Measurements from ENCODE around the gene LY6G6C. TPM values are rescaled to one million over a fixed set of nuclear protein-coding genes. Genes with fewer than 3 reads are reported as not detected.

LY6G6C gene
- total and polyA plus RNA-seq, 5 experiments from 2014 or later = not detected

- POLR2A ChIA-PET = no interaction called here
- Mint-ChIP-seq H3K4me1 (peaks cover 0 to 17% (median 2%) of the 10 kb centered on the region in 4 donors), H3K27me3 (peaks cover 0 to 6% (median 0%) of the 10 kb centered on the region in 5 donors), H3K36me3 (peaks cover 0 to 7% (median 0%) of the 10 kb centered on the region in 3 donors), H3K9me3 (no peaks in the 10 kb centered on the region), H3K4me3 (peak within 1 kb of the TSS in 2 of 10 donors; percentile 12 to 14), H3K27ac (peak within 1 kb of the TSS in 2 of 10 donors; percentile 29 to 88)
- DNase-seq (no peak), ATAC-seq (no peak)
Measured at GRCh38 chr6:31762356-31762755, 40.8 kb upstream of the LY6G6C start, which contains the start of gene SAPCD1. Gene SAPCD1, plus strand, starts transcription at chr6:31762656. Its CDS starts 399 bp downstream, at chr6:31763055.

- H3K36me3 Mint-ChIP-seq = peaks cover 0 to 7% (median 0%) of the 10 kb centered on the region in 3 donors
- POLR2A ChIA-PET = no interaction called here
- DNase-seq = no peak
- H3K4me3 Mint-ChIP-seq = peak overlapping the region in 1 of 10 donors; percentile 12
- H3K27ac Mint-ChIP-seq = no peak overlapping the region
- no peak for ATAC-seq
- H3K9me3 Mint-ChIP-seq = no peaks in the 10 kb centered on the region
- peaks cover 0 to 17% (median 2%) of the 10 kb centered on the region in 4 donors for H3K4me1 Mint-ChIP-seq
- H3K27me3 Mint-ChIP-seq = peaks cover 0 to 3% (median 0%) of the 10 kb centered on the region in 5 donors
Measured at GRCh38 chr6:31761343-31761742, 39.8 kb upstream of the LY6G6C start.

GRCh38 chr6:31760790-31761189 is 39.2 kb upstream of the LY6G6C start:
- Mint-ChIP-seq H3K27me3 (peaks cover 0 to 3% (median 0%) of the 10 kb centered on the region in 5 donors), H3K9me3 (no peaks in the 10 kb centered on the region), H3K36me3 (peaks cover 0 to 7% (median 0%) of the 10 kb centered on the region in 3 donors), H3K4me1 (peaks cover 0 to 17% (median 2%) of the 10 kb centered on the region in 4 donors), H3K27ac (no peak overlapping the region), H3K4me3 (no peak overlapping the region)
- DNase-seq (no peak), ATAC-seq (no peak)
- POLR2A ChIA-PET = no interaction called here

DNA sequence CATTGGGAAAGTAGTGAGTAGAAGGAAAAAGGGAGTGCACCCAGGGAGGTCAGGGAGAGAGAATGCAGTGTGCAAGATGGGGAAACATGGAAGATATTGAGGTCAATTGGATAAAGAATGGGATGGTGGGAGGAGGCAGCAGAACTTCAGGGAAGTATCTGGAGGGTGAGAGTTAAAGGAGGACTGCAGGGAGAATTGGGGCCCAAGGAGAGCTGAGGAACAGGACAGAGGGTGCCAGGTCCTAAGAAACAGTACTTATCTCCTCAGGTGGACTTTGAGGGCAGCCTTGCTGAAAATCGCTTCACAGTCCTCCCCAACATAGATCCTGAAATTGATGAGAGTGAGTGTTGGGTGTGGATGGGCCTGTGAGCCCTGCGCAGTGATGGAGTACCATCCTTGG is 36.7 kb upstream of the LY6G6C start:
- no peak overlapping the region for H3K4me3 Mint-ChIP-seq
- H3K27ac Mint-ChIP-seq = peak overlapping the region in 2 of 10 donors; percentile 11 to 47
- H3K36me3 Mint-ChIP-seq = peaks cover 0 to 7% (median 0%) of the 10 kb centered on the region in 3 donors
- no peak for DNase-seq
- peaks cover 0 to 12% (median 2%) of the 10 kb centered on the region in 4 donors for H3K4me1 Mint-ChIP-seq
- ATAC-seq = no peak
- POLR2A ChIA-PET = interaction anchor here (0.5 kb wide), 1 partner anchor 77 kb away, joined by 9 read pairs; no protein-coding TSS in a partner anchor
- peaks cover 0 to 3% (median 0%) of the 10 kb centered on the region in 5 donors for H3K27me3 Mint-ChIP-seq
- no peaks in the 10 kb centered on the region for H3K9me3 Mint-ChIP-seq

- Mint-ChIP-seq H3K27ac (no peak overlapping the region), H3K27me3 (no peaks in the 10 kb centered on the region), H3K9me3 (no peaks in the 10 kb centered on the region), H3K4me1 (no peaks in the 10 kb centered on the region), H3K4me3 (no peak overlapping the region), H3K36me3 (no peaks in the 10 kb centered on the region)
- POLR2A ChIA-PET = interaction anchor here (1.0 kb wide), 1 partner anchor 11 kb away, joined by 6 read pairs; no protein-coding TSS in a partner anchor
- DNase-seq = no peak
- no peak for ATAC-seq
Measured at GRCh38 chr6:31752739-31753319, 31.3 kb upstream of the LY6G6C start.

- POLR2A ChIA-PET = no interaction called here
Measured at GRCh38 chr6:31750411-31751022, 29.0 kb upstream of the LY6G6C start.

GRCh38 chr6:31749301-31750036 is 27.9 kb upstream of the LY6G6C start:
- no peak overlapping the region for H3K4me3 Mint-ChIP-seq
- H3K27ac Mint-ChIP-seq = no peak overlapping the region
- H3K36me3 Mint-ChIP-seq = no peaks in the 10 kb centered on the region
- POLR2A ChIA-PET = interaction anchor here (0.7 to 0.8 kb wide), 2 partner anchors 23 to 151 kb away, joined by 3 to 5 read pairs; no protein-coding TSS in a partner anchor
- H3K4me1 Mint-ChIP-seq = no peaks in the 10 kb centered on the region
- ATAC-seq (no peak), DNase-seq (no peak)
- H3K9me3 Mint-ChIP-seq = no peaks in the 10 kb centered on the region
- H3K27me3 Mint-ChIP-seq = no peaks in the 10 kb centered on the region

More at GRCh38 chr6:31750411-31751022, 29.0 kb upstream of the LY6G6C start:
- ATAC-seq = no peak
- no peak overlapping the region for H3K27ac Mint-ChIP-seq
- H3K4me3 Mint-ChIP-seq = no peak overlapping the region
- no peak for DNase-seq
- H3K27me3 Mint-ChIP-seq = no peaks in the 10 kb centered on the region
- H3K4me1 Mint-ChIP-seq = no peaks in the 10 kb centered on the region
- H3K36me3 Mint-ChIP-seq = no peaks in the 10 kb centered on the region
- H3K9me3 Mint-ChIP-seq = no peaks in the 10 kb centered on the region

GRCh38 chr6:31744422-31744821 is 22.9 kb upstream of the LY6G6C start:
- H3K4me3 Mint-ChIP-seq = no peak overlapping the region
- H3K36me3 Mint-ChIP-seq = peaks cover 0 to 2% (median 0%) of the 10 kb centered on the region in 3 donors
- H3K9me3 Mint-ChIP-seq = no peaks in the 10 kb centered on the region
- DNase-seq = no peak
- POLR2A ChIA-PET = no interaction called here
- no peak overlapping the region for H3K27ac Mint-ChIP-seq
- no peaks in the 10 kb centered on the region for H3K27me3 Mint-ChIP-seq
- H3K4me1 Mint-ChIP-seq = peaks cover 12 to 21% (median 14%) of the 10 kb centered on the region in 4 donors
- no peak for ATAC-seq

DNA sequence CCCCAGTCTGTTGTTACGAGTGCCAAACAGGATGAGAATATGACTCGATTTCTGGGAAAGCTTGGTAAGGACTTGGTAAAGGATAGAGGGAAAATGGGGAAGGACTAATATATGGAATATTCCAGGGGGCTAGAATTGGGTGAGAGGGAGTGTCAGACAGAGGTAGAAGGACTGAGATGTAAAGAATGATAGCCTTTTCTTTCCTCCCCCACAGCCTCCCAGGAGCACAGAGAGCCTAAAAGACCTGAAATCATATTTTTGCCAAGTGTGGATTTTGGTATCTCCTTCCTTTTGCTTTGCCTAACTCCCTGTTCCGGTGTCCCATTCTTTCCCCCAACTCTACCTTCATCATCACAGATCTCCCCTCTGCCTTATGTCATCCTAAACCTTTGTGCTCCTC is 21.3 kb upstream of the LY6G6C start:
- Mint-ChIP-seq H3K27ac (peak overlapping the region in 1 of 10 donors; percentile 32), H3K36me3 (peaks cover 0 to 2% (median 0%) of the 10 kb centered on the region in 3 donors), H3K9me3 (no peaks in the 10 kb centered on the region), H3K4me3 (no peak overlapping the region), H3K27me3 (no peaks in the 10 kb centered on the region), H3K4me1 (peaks cover 25 to 37% (median 30%) of the 10 kb centered on the region in 4 donors)
- POLR2A ChIA-PET = interaction anchor here (1.1 kb wide), 1 partner anchor 10 kb away, joined by 6 read pairs; no protein-coding TSS in a partner anchor
- no peak for DNase-seq
- no peak for ATAC-seq

- POLR2A ChIA-PET = interaction anchor here (0.7 to 1.1 kb wide), 2 partner anchors 11 to 73 kb away, joined by 3 to 6 read pairs; no protein-coding TSS in a partner anchor
- no peaks in the 10 kb centered on the region for H3K27me3 Mint-ChIP-seq
- ATAC-seq (no peak), DNase-seq (no peak)
- H3K9me3 Mint-ChIP-seq = no peaks in the 10 kb centered on the region
- peaks cover 0 to 2% (median 0%) of the 10 kb centered on the region in 3 donors for H3K36me3 Mint-ChIP-seq
- H3K4me3 Mint-ChIP-seq = peak overlapping the region in 7 of 10 donors; percentile 31 to 98 (median 57)
- peak overlapping the region in 2 of 10 donors; percentile 22 to 51 for H3K27ac Mint-ChIP-seq
- peaks cover 32 to 47% (median 40%) of the 10 kb centered on the region in 4 donors for H3K4me1 Mint-ChIP-seq
Measured at GRCh38 chr6:31741815-31742214, 20.3 kb upstream of the LY6G6C start.

- POLR2A ChIA-PET = interaction anchor here (0.6 to 3.9 kb wide), 8 partner anchors 12 to 95 kb away, joined by 3 to 24 read pairs (median 4); partner anchors contain the start of genes ABHD16A, DDAH2 and VARS1
- Mint-ChIP-seq H3K36me3 (peaks cover 0 to 2% (median 0%) of the 10 kb centered on the region in 3 donors), H3K27ac (peak overlapping the region in 7 of 10 donors; percentile 9 to 97 (median 88)), H3K4me3 (peak overlapping the region; percentile 92 to 99 (median 98)), H3K27me3 (no peaks in the 10 kb centered on the region), H3K9me3 (no peaks in the 10 kb centered on the region), H3K4me1 (peaks cover 41 to 57% (median 51%) of the 10 kb centered on the region in 4 donors)
- no peak for DNase-seq
- no peak for ATAC-seq
Measured at GRCh38 chr6:31740397-31741223, 19.1 kb upstream of the LY6G6C start.

All from naive thymus-derived CD8-positive, alpha-beta T cell (primary cell).